Esophagus squamous epithelium (tissue), 4 donors: ENCODE measurements around the gene UBE2D4.

Source experiments
- POLR2A ChIP-seq, 4 donors: fragments of 450-650 bp; IDR thresholded peaks; one replicate each; pipeline ENCODE4 v1.6.1; 2017; ENCODE audit warnings: antibody characterized with exemption in 4 of 4, mild to moderate bottlenecking in 4 of 4, moderate library complexity in 3 of 4
- TF ChIP-seq, protein P1 (sequence below), 6 experiments: fragments of 450-650 bp in 4 of 6; fragments of 200-600 bp in 2 of 6; sonication (generic) in 2 of 6; IDR thresholded peaks; one replicate each; pipeline ENCODE4 v1.5.1; 2016 to 2019; ENCODE audit warnings: antibody characterized with exemption in 6 of 6, mild to moderate bottlenecking in 4 of 6, moderate library complexity in 4 of 6

DNA sequence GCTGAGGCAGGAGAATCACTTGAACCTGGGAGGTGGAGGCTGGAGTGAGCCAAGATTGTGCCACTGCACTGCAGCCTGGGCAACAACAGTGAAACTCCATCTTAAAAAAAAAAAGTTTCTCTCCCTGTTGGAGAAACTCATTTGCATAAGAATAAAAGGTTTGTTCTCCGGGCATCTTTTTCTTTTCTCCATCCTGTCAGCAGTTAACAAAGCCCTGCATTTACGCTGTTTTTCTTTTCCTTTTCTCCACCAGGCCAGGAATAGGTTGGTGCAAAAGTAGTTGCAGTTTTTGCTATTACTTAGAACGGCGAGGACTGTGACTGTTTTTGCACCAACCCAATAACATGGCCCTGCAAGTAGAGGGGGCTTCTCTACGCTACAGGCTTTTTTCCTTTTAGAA lies 10.3 kb upstream of the UBE2D4 start:
- TF ChIP-seq, protein P1, sequence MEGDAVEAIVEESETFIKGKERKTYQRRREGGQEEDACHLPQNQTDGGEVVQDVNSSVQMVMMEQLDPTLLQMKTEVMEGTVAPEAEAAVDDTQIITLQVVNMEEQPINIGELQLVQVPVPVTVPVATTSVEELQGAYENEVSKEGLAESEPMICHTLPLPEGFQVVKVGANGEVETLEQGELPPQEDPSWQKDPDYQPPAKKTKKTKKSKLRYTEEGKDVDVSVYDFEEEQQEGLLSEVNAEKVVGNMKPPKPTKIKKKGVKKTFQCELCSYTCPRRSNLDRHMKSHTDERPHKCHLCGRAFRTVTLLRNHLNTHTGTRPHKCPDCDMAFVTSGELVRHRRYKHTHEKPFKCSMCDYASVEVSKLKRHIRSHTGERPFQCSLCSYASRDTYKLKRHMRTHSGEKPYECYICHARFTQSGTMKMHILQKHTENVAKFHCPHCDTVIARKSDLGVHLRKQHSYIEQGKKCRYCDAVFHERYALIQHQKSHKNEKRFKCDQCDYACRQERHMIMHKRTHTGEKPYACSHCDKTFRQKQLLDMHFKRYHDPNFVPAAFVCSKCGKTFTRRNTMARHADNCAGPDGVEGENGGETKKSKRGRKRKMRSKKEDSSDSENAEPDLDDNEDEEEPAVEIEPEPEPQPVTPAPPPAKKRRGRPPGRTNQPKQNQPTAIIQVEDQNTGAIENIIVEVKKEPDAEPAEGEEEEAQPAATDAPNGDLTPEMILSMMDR (IDR thresholded peaks at IDR 0.05) = no peak
- TF ChIP-seq POLR2A (IDR thresholded peaks at IDR 0.05) = no peak
